Liver (tissue), 10 donors: ENCODE measurements around the gene SDF4. TPM values are rescaled to one million over a fixed set of nuclear protein-coding genes. Genes with fewer than 3 reads are reported as not detected.

ENCODE experiments used
- DNase-seq: peaks from one replicate; pipeline ENCODE4 v3.0.0-alpha.2; 2017; ENCODE audit warnings: low spot score
- H3K27ac ChIP-seq, 2 donors: one replicate each; pipeline ENCODE4 v1.7.0; 2013; ENCODE audit warnings: inconsistent platforms in 2 of 2, low read length in 2 of 2, control low read depth in 1 of 2, low read depth in 1 of 2, mild to moderate bottlenecking in 1 of 2
- H3K27me3 ChIP-seq, 4 donors: one replicate each; pipeline versions ENCODE4 v1.6.1 to v1.7.0; 2013; ENCODE audit warnings: low read length in 3 of 4, inconsistent platforms in 1 of 4, mild to moderate bottlenecking in 1 of 4, moderate library complexity in 1 of 4; ENCODE audit not compliant: control insufficient read depth in 4 of 4, insufficient read depth in 4 of 4
- H3K36me3 ChIP-seq, 4 donors: one replicate each; pipeline versions ENCODE4 v1.6.1 to v1.7.0; 2013; ENCODE audit warnings: low read length in 3 of 4, mild to moderate bottlenecking in 3 of 4, low read depth in 1 of 4, moderate library complexity in 1 of 4; ENCODE audit not compliant: control insufficient read depth in 4 of 4, insufficient read depth in 3 of 4
- H3K4me1 ChIP-seq, 4 donors: one replicate each; pipeline versions ENCODE4 v1.6.1 to v1.7.0; 2013; ENCODE audit warnings: low read length in 3 of 4, mild to moderate bottlenecking in 3 of 4, moderate library complexity in 1 of 4; ENCODE audit not compliant: control insufficient read depth in 4 of 4, insufficient read depth in 4 of 4
- H3K4me3 ChIP-seq, 3 donors: one replicate each; pipeline versions ENCODE4 v1.6.1 to v1.7.0; 2013; ENCODE audit warnings: low read length in 3 of 3, control low read depth in 1 of 3, low read depth in 1 of 3, mild to moderate bottlenecking in 1 of 3
- H3K9ac ChIP-seq, 2 donors: one replicate each; pipeline ENCODE4 v1.7.0; 2013; ENCODE audit warnings: low read length in 2 of 2, mild to moderate bottlenecking in 2 of 2, moderate library complexity in 2 of 2, control low read depth in 1 of 2, low read depth in 1 of 2
- H3K9me3 ChIP-seq, 4 donors: one replicate each; pipeline versions ENCODE4 v1.6.1 to v1.7.0; 2013; ENCODE audit warnings: low read length in 3 of 4; ENCODE audit not compliant: control insufficient read depth in 4 of 4
- ATF3 ChIP-seq: IDR thresholded peaks from 2 replicates; pipeline ENCODE4 v1.6.1; 2016; ENCODE audit warnings: antibody characterized with exemption
- HNF4A ChIP-seq, 2 donors: conservative IDR thresholded peaks; 2 replicates each; pipeline ENCODE4 v1.6.1; 2016; ENCODE audit warnings: antibody characterized with exemption in 2 of 2, mild to moderate bottlenecking in 2 of 2
- TAF1 ChIP-seq: conservative IDR thresholded peaks from 2 replicates; pipeline ENCODE4 v1.6.1; 2016; ENCODE audit warnings: antibody characterized with exemption, mild to moderate bottlenecking
- WGBS: extraction: QIAGEN DNeasy Blood & Tissue Kit; methylation state at CpG from one replicate; pipeline ENCODE4 v1.1.7; 2013; 5-methylcytosine and 5-hydroxymethylcytosine counted together
- polyA plus RNA-seq, 2 donors: library from polyadenylated mRNA; stranded (reverse) in 1 of 2; unstranded in 1 of 2; fragments of 200-250 nt in 1 of 2; fragments of >200 nt in 1 of 2; fragmentation: Nextera tagmentation in 1 of 2; extraction: Ambion mirVana in 1 of 2; gene quantifications; one replicate each; pipeline versions ENCODE4 v1.2.1 to v1.2.3, GENCODE V29; 2013 to 2015
- small RNA-seq: library from RNA; depleted of rRNA; stranded (forward); fragments of <200 nt; gene quantifications from one replicate; pipeline ENCODE3, GENCODE V24; 2014
- total RNA-seq, 2 donors: library from RNA; depleted of rRNA; stranded (reverse); fragments of >200 nt; gene quantifications; one replicate each; pipeline ENCODE4 v1.2.3, GENCODE V29; 2014
- donor health status: healthy.
- donor health status: healthy.
- donor health status: healthy.
- donor health status: healthy.
- donor health status: healthy.

The SDF4 gene
- total and polyA plus RNA-seq, 4 donors = 48.7 to 180 (median 75.9) TPM

GRCh38 chr1:1167398-1167821, 64.4 kb downstream of the SDF4 start:
- H3K4me3 ChIP-seq = no peak overlapping the region
- H3K4me1 ChIP-seq = peaks cover 0 to 4% (median 0%) of the 10 kb centered on the region in 4 donors
- DNase-seq = no peak
- no peaks in the 10 kb centered on the region for H3K9me3 ChIP-seq
- peaks cover 0 to 12% (median 3%) of the 10 kb centered on the region in 4 donors for H3K27me3 ChIP-seq
- no peak overlapping the region for H3K9ac ChIP-seq
- H3K36me3 ChIP-seq = no peaks in the 10 kb centered on the region
- TF ChIP-seq ATF3 (no peak), TAF1 (no peak), HNF4A (conservative IDR thresholded peaks at IDR 0.05) (no peak)
- WGBS = 75% methylated on average over 20 of the region's 20 CpGs
- no peak overlapping the region for H3K27ac ChIP-seq

Small RNA genes lying within 50 kb of the gene (small RNA-seq; reads per million reads assigned to genes)
- gene MIR200A (13.9 reads per million, percentile 95 among the genes with 10 or more reads in this experiment), gene MIR200B (44.9 reads per million, percentile 97 among the genes with 10 or more reads in this experiment), gene MIR429 (11.4 reads per million, percentile 95 among the genes with 10 or more reads in this experiment)

Other genes with a start within 250 kb of the SDF4 start
- gene PERM1, start 249.9 kb downstream of the SDF4 start, total RNA-seq = under 1 TPM in 1 of 2 donors, not detected in 1; under 0.01 TPM
- gene PERM1, start 249.9 kb downstream of the SDF4 start, polyA plus RNA-seq = under 1 TPM in 1 of 2 donors, not detected in 1; 0.06 TPM
- gene HES4, start 231.9 kb downstream of the SDF4 start, total RNA-seq = 1 to 10 TPM in 1 of 2 donors, under 1 TPM in 1; 0.93 to 1.7 TPM
- 1 to 10 TPM; 1.7 to 1.9 TPM for gene HES4, start 231.9 kb downstream of the SDF4 start, polyA plus RNA-seq
- gene ISG15, start 218.5 kb downstream of the SDF4 start, total RNA-seq = 10 to 100 TPM in 1 of 2 donors, 1 to 10 TPM in 1; 9.3 to 30.1 TPM
- gene ISG15, start 218.5 kb downstream of the SDF4 start, polyA plus RNA-seq = 10 to 100 TPM; 82.8 to 89.4 TPM
- 10 to 100 TPM; 15.7 to 22.4 TPM for gene AGRN, start 211.9 kb downstream of the SDF4 start, total RNA-seq
- 10 to 100 TPM in 1 of 2 donors, 1 to 10 TPM in 1; 1.8 to 18.1 TPM for gene AGRN, start 211.9 kb downstream of the SDF4 start, polyA plus RNA-seq
- under 1 TPM in 1 of 2 donors, not detected in 1; 0.14 TPM for gene RNF223, start 157.7 kb downstream of the SDF4 start, total RNA-seq
- gene RNF223, start 157.7 kb downstream of the SDF4 start, polyA plus RNA-seq = not detected
- 1 to 10 TPM; 3.9 to 7.0 TPM for gene C1orf159, start 115.9 kb downstream of the SDF4 start, total RNA-seq
- gene C1orf159, start 115.9 kb downstream of the SDF4 start, polyA plus RNA-seq = 1 to 10 TPM; 4.5 to 4.8 TPM
- not detected for gene TTLL10, start 58.1 kb downstream of the SDF4 start, total RNA-seq
- gene TTLL10, start 58.1 kb downstream of the SDF4 start, polyA plus RNA-seq = not detected
- gene TNFRSF18, start 25.4 kb downstream of the SDF4 start, total RNA-seq = under 1 TPM in 1 of 2 donors, not detected in 1; 0.19 TPM
- under 1 TPM; 0.17 to 0.24 TPM for gene TNFRSF18, start 25.4 kb downstream of the SDF4 start, polyA plus RNA-seq
- gene TNFRSF4, start 17.8 kb downstream of the SDF4 start, total RNA-seq = under 1 TPM in 1 of 2 donors, not detected in 1; 0.08 TPM
- gene TNFRSF4, start 17.8 kb downstream of the SDF4 start, polyA plus RNA-seq = under 1 TPM; 0.15 to 0.35 TPM
- gene B3GALT6, start 236 bp upstream of the SDF4 start, total RNA-seq = 1 to 10 TPM; 8.9 to 9.0 TPM
- gene B3GALT6, start 236 bp upstream of the SDF4 start, polyA plus RNA-seq = 1 to 10 TPM; 1.2 to 7.7 TPM
- not detected for gene C1QTNF12, start 14.7 kb upstream of the SDF4 start, total RNA-seq
- gene C1QTNF12, start 14.7 kb upstream of the SDF4 start, polyA plus RNA-seq = under 1 TPM; 0.39 to 0.40 TPM
- gene UBE2J2, start 41.9 kb upstream of the SDF4 start, total RNA-seq = 10 to 100 TPM; 25.2 to 30.4 TPM
- 10 to 100 TPM; 21.0 to 26.3 TPM for gene UBE2J2, start 41.9 kb upstream of the SDF4 start, polyA plus RNA-seq
- gene SCNN1D, start 48.4 kb upstream of the SDF4 start, total RNA-seq = 1 to 10 TPM in 1 of 2 donors, under 1 TPM in 1; 0.79 to 1.5 TPM
- 1 to 10 TPM in 1 of 2 donors, under 1 TPM in 1; 0.51 to 1.1 TPM for gene SCNN1D, start 48.4 kb upstream of the SDF4 start, polyA plus RNA-seq
- gene ACAP3, start 75.9 kb upstream of the SDF4 start, total RNA-seq = 10 to 100 TPM; 17.9 to 24.8 TPM
- gene ACAP3, start 75.9 kb upstream of the SDF4 start, polyA plus RNA-seq = 10 to 100 TPM in 1 of 2 donors, 1 to 10 TPM in 1; 2.7 to 12.0 TPM
- gene PUSL1, start 76.6 kb upstream of the SDF4 start, total RNA-seq = 10 to 100 TPM in 1 of 2 donors, 1 to 10 TPM in 1; 9.3 to 11.2 TPM
- gene PUSL1, start 76.6 kb upstream of the SDF4 start, polyA plus RNA-seq = 10 to 100 TPM in 1 of 2 donors, 1 to 10 TPM in 1; 9.5 to 14.9 TPM
- 10 to 100 TPM; 30.7 to 40.5 TPM for gene INTS11, start 92.7 kb upstream of the SDF4 start, total RNA-seq
- 10 to 100 TPM; 26.3 to 38.3 TPM for gene INTS11, start 92.7 kb upstream of the SDF4 start, polyA plus RNA-seq
- gene CPTP, start 92.8 kb upstream of the SDF4 start, total RNA-seq = 10 to 100 TPM in 1 of 2 donors, 1 to 10 TPM in 1; 7.9 to 14.6 TPM
- 10 to 100 TPM; 30.4 to 45.1 TPM for gene CPTP, start 92.8 kb upstream of the SDF4 start, polyA plus RNA-seq
- gene TAS1R3, start 99.3 kb upstream of the SDF4 start, total RNA-seq = under 1 TPM; 0.19 to 0.33 TPM
- gene TAS1R3, start 99.3 kb upstream of the SDF4 start, polyA plus RNA-seq = under 1 TPM in 1 of 2 donors, not detected in 1; 0.36 TPM
- gene DVL1, start 117.4 kb upstream of the SDF4 start, total RNA-seq = 10 to 100 TPM; 20.4 to 41.2 TPM
- gene DVL1, start 117.4 kb upstream of the SDF4 start, polyA plus RNA-seq = 10 to 100 TPM in 1 of 2 donors, 1 to 10 TPM in 1; 5.7 to 29.2 TPM
- gene MXRA8, start 126.6 kb upstream of the SDF4 start, total RNA-seq = 1 to 10 TPM; 3.2 to 5.3 TPM
- gene MXRA8, start 126.6 kb upstream of the SDF4 start, polyA plus RNA-seq = 1 to 10 TPM; 1.8 to 5.9 TPM
- 10 to 100 TPM; 38.4 to 52.6 TPM for gene AURKAIP1, start 143.2 kb upstream of the SDF4 start, total RNA-seq
- gene AURKAIP1, start 143.2 kb upstream of the SDF4 start, polyA plus RNA-seq = 100 to 1,000 TPM; 143 to 175 TPM
- gene CCNL2, start 167.3 kb upstream of the SDF4 start, total RNA-seq = 100 to 1,000 TPM in 1 of 2 donors, 10 to 100 TPM in 1; 47.3 to 170 TPM
- 100 to 1,000 TPM in 1 of 2 donors, 10 to 100 TPM in 1; 46.4 to 160 TPM for gene CCNL2, start 167.3 kb upstream of the SDF4 start, polyA plus RNA-seq
- 10 to 100 TPM; 47.8 to 47.9 TPM for gene MRPL20, start 175.3 kb upstream of the SDF4 start, total RNA-seq
- gene MRPL20, start 175.3 kb upstream of the SDF4 start, polyA plus RNA-seq = 100 to 1,000 TPM; 100 to 170 TPM
- gene ANKRD65, start 189.3 kb upstream of the SDF4 start, total RNA-seq = under 1 TPM; 0.14 to 0.17 TPM
- gene ANKRD65, start 189.3 kb upstream of the SDF4 start, polyA plus RNA-seq = under 1 TPM; 0.30 to 0.31 TPM
- gene VWA1, start 203.7 kb upstream of the SDF4 start, total RNA-seq = 10 to 100 TPM; 22.8 to 41.6 TPM
- 10 to 100 TPM; 18.3 to 81.3 TPM for gene VWA1, start 203.7 kb upstream of the SDF4 start, polyA plus RNA-seq
- gene ATAD3C, start 217.7 kb upstream of the SDF4 start, total RNA-seq = 1 to 10 TPM in 1 of 2 donors, under 1 TPM in 1; 0.19 to 1.3 TPM
- 1 to 10 TPM in 1 of 2 donors, under 1 TPM in 1; 0.51 to 4.8 TPM for gene ATAD3C, start 217.7 kb upstream of the SDF4 start, polyA plus RNA-seq
- gene ATAD3B, start 239.8 kb upstream of the SDF4 start, total RNA-seq = 10 to 100 TPM in 1 of 2 donors, 1 to 10 TPM in 1; 9.3 to 14.3 TPM
- gene ATAD3B, start 239.8 kb upstream of the SDF4 start, polyA plus RNA-seq = 10 to 100 TPM in 1 of 2 donors, 1 to 10 TPM in 1; 6.4 to 11.3 TPM